OCI-LY3 (cell line): Measurements from ENCODE around the gene LRRC61.

Experiments
- CTCF ChIP-seq: fragments of 200-600, 300-600 bp; sonication (generic); IDR thresholded peaks from 2 replicates; pipeline ENCODE4 v1.5.1; 2014; ENCODE audit warnings: antibody characterized with exemption, low read length, low read depth
- EZH2phosphoT487 ChIP-seq: fragments of 200-600 bp; shearing (Covaris generic); IDR thresholded peaks from 2 replicates; pipeline ENCODE4 v1.6.1; 2018; ENCODE audit warnings: antibody characterized with exemption, mixed run types, low read depth

- TF ChIP-seq CTCF (no peak), EZH2phosphoT487 (no peak)
Measured at GRCh38 chr7:150384406-150385301, 61.5 kb downstream of the LRRC61 start.
